ENCODE results near the gene MSH3.
"Not testable (repeated sequence)": the region's sequence is repeated elsewhere in the genome, so short reads cannot be mapped to it uniquely, and the experiment has no call there.

The MSH3 gene

GRCh38 chr5:80761966-80762365, 107.5 kb downstream of the MSH3 start:
- peaks cover 68% of the 10 kb centered on the region for H3K36me3 Mint-ChIP-seq (ENCODE audit: low read depth)

GRCh38 chr5:80762573-80762972, 108.1 kb downstream of the MSH3 start:
- Mint-ChIP-seq H3K4me1 (ENCODE audit: low read depth) (peaks cover 48% of the 10 kb centered on the region), H3K36me3 (ENCODE audit: low read depth) (peaks cover 63% of the 10 kb centered on the region), H3K27ac (no peak overlapping the region), H3K4me3 (no peak overlapping the region), H3K27me3 (no peaks in the 10 kb centered on the region), H3K9me3 (no peaks in the 10 kb centered on the region)
- no peak for DNase-seq

More at GRCh38 chr5:80761966-80762365, 107.5 kb downstream of the MSH3 start:
- H3K4me1 Mint-ChIP-seq (ENCODE audit: low read depth): peaks cover 54% of the 10 kb centered on the region
- H3K27me3 Mint-ChIP-seq: no peaks in the 10 kb centered on the region
- H3K9me3 Mint-ChIP-seq: no peaks in the 10 kb centered on the region
- H3K27ac Mint-ChIP-seq: peak overlapping the region; percentile 40
- DNase-seq: no peak
- H3K4me3 Mint-ChIP-seq: no peak overlapping the region

- Mint-ChIP-seq H3K36me3 (ENCODE audit: low read depth) (peaks cover 62% of the 10 kb centered on the region), H3K9me3 (no peaks in the 10 kb centered on the region)
- no peak for DNase-seq
These were observed 108.8 kb downstream of the MSH3 start for GRCh38 chr5:80763211-80763610.

GRCh38 chr5:80763873-80764647, 109.6 kb downstream of the MSH3 start:
- Mint-ChIP-seq H3K27ac (no peak overlapping the region), H3K4me1 (ENCODE audit: low read depth) (peaks cover 35% of the 10 kb centered on the region), H3K27me3 (no peaks in the 10 kb centered on the region), H3K36me3 (ENCODE audit: low read depth) (peaks cover 64% of the 10 kb centered on the region), H3K9me3 (no peaks in the 10 kb centered on the region), H3K4me3 (no peak overlapping the region)
- DNase-seq: no peak

More at GRCh38 chr5:80763211-80763610, 108.8 kb downstream of the MSH3 start:
- Mint-ChIP-seq H3K27ac (no peak overlapping the region), H3K4me3 (no peak overlapping the region), H3K4me1 (ENCODE audit: low read depth) (peaks cover 42% of the 10 kb centered on the region), H3K27me3 (no peaks in the 10 kb centered on the region)

GRCh38 chr5:80764786-80765185, 110.3 kb downstream of the MSH3 start:
- no peaks in the 10 kb centered on the region for H3K9me3 Mint-ChIP-seq
- H3K27ac Mint-ChIP-seq: no peak overlapping the region
- H3K4me1 Mint-ChIP-seq (ENCODE audit: low read depth): peaks cover 27% of the 10 kb centered on the region
- no peak for DNase-seq
- H3K27me3 Mint-ChIP-seq: no peaks in the 10 kb centered on the region
- no peak overlapping the region for H3K4me3 Mint-ChIP-seq
- peaks cover 63% of the 10 kb centered on the region for H3K36me3 Mint-ChIP-seq (ENCODE audit: low read depth)

GRCh38 chr5:80777347-80778287, 123.2 kb downstream of the MSH3 start:
- no peak overlapping the region for H3K4me3 Mint-ChIP-seq
- no peak overlapping the region for H3K27ac Mint-ChIP-seq
- peaks cover 67% of the 10 kb centered on the region for H3K36me3 Mint-ChIP-seq (ENCODE audit: low read depth)
- no peak for DNase-seq
- H3K27me3 Mint-ChIP-seq: no peaks in the 10 kb centered on the region
- H3K4me1 Mint-ChIP-seq (ENCODE audit: low read depth): peaks cover 25% of the 10 kb centered on the region
- no peaks in the 10 kb centered on the region for H3K9me3 Mint-ChIP-seq

GRCh38 chr5:80780024-80780423, 125.6 kb downstream of the MSH3 start:
- H3K4me1 Mint-ChIP-seq (ENCODE audit: low read depth): peaks cover 25% of the 10 kb centered on the region
- no peak overlapping the region for H3K27ac Mint-ChIP-seq
- no peak overlapping the region for H3K4me3 Mint-ChIP-seq
- DNase-seq: no peak
- H3K9me3 Mint-ChIP-seq: no peaks in the 10 kb centered on the region
- peaks cover 68% of the 10 kb centered on the region for H3K36me3 Mint-ChIP-seq (ENCODE audit: low read depth)
- no peaks in the 10 kb centered on the region for H3K27me3 Mint-ChIP-seq

- Mint-ChIP-seq H3K4me1 (ENCODE audit: low read depth) (peaks cover 25% of the 10 kb centered on the region), H3K27ac (peak overlapping the region; percentile 31), H3K36me3 (ENCODE audit: low read depth) (peaks cover 72% of the 10 kb centered on the region), H3K9me3 (no peaks in the 10 kb centered on the region), H3K27me3 (no peaks in the 10 kb centered on the region), H3K4me3 (no peak overlapping the region)
- DNase-seq: no peak
These were observed 126.4 kb downstream of the MSH3 start for GRCh38 chr5:80780761-80781285.

- Mint-ChIP-seq H3K27me3 (no peaks in the 10 kb centered on the region), H3K4me1 (ENCODE audit: low read depth) (peaks cover 25% of the 10 kb centered on the region), H3K36me3 (ENCODE audit: low read depth) (peaks cover 69% of the 10 kb centered on the region), H3K27ac (peak overlapping the region; percentile 31), H3K9me3 (no peaks in the 10 kb centered on the region), H3K4me3 (no peak overlapping the region)
- no peak for DNase-seq
These were observed 126.9 kb downstream of the MSH3 start for GRCh38 chr5:80781356-80781755.

GRCh38 chr5:80782626-80783025, 128.2 kb downstream of the MSH3 start:
- Mint-ChIP-seq H3K4me1 (ENCODE audit: low read depth) (peaks cover 20% of the 10 kb centered on the region), H3K4me3 (no peak overlapping the region), H3K36me3 (ENCODE audit: low read depth) (peaks cover 67% of the 10 kb centered on the region), H3K27ac (no peak overlapping the region), H3K27me3 (no peaks in the 10 kb centered on the region), H3K9me3 (no peaks in the 10 kb centered on the region)
- no peak for DNase-seq

GRCh38 chr5:80783751-80784150, 129.3 kb downstream of the MSH3 start:
- peaks cover 15% of the 10 kb centered on the region for H3K4me1 Mint-ChIP-seq (ENCODE audit: low read depth)
- not testable (repeated sequence) for H3K27me3 Mint-ChIP-seq, H3K4me3 Mint-ChIP-seq, H3K9me3 Mint-ChIP-seq, H3K27ac Mint-ChIP-seq, DNase-seq
- H3K36me3 Mint-ChIP-seq (ENCODE audit: low read depth): peaks cover 63% of the 10 kb centered on the region

GRCh38 chr5:80784451-80784850, 130.0 kb downstream of the MSH3 start:
- H3K27me3 Mint-ChIP-seq: no peaks in the 10 kb centered on the region
- peaks cover 22% of the 10 kb centered on the region for H3K4me1 Mint-ChIP-seq (ENCODE audit: low read depth)
- peaks cover 66% of the 10 kb centered on the region for H3K36me3 Mint-ChIP-seq (ENCODE audit: low read depth)
- DNase-seq: no peak
- H3K4me3 Mint-ChIP-seq: no peak overlapping the region
- no peak overlapping the region for H3K27ac Mint-ChIP-seq
- no peaks in the 10 kb centered on the region for H3K9me3 Mint-ChIP-seq

GRCh38 chr5:80789319-80790016, 135.0 kb downstream of the MSH3 start:
- not testable (repeated sequence) for H3K27me3 Mint-ChIP-seq, H3K9me3 Mint-ChIP-seq, DNase-seq, H3K4me3 Mint-ChIP-seq
- Mint-ChIP-seq H3K36me3 (ENCODE audit: low read depth) (peaks cover 55% of the 10 kb centered on the region), H3K4me1 (ENCODE audit: low read depth) (peaks cover 19% of the 10 kb centered on the region), H3K27ac (peak overlapping the region; percentile 70)

- Mint-ChIP-seq H3K36me3 (ENCODE audit: low read depth) (peaks cover 49% of the 10 kb centered on the region), H3K27me3 (no peaks in the 10 kb centered on the region), H3K4me1 (ENCODE audit: low read depth) (peaks cover 19% of the 10 kb centered on the region), H3K27ac (no peak overlapping the region), H3K4me3 (no peak overlapping the region), H3K9me3 (no peaks in the 10 kb centered on the region)
- DNase-seq: no peak
These were observed 136.2 kb downstream of the MSH3 start for GRCh38 chr5:80790698-80791097.

Measured in activated T-cell treated with anti-CD3 and anti-CD28 coated beads, Interleukin-2, amount 50 U/mL, for 24 hours (primary cell).